Thymus (tissue), 11 donors: ENCODE data around the gene AGRP. TPM values are rescaled to one million over a fixed set of nuclear protein-coding genes. Genes with fewer than 3 reads are reported as not detected.
"Not testable (repeated sequence)": the region's sequence is repeated elsewhere in the genome, so short reads cannot be mapped to it uniquely, and the experiment has no call there.

ENCODE experiments used
- DNase-seq, 9 donors: peaks; one replicate each; pipeline ENCODE4 v3.0.0-alpha.2; 2013; ENCODE audit warnings: low spot score in 9 of 9, low read depth in 6 of 9, missing footprints in 1 of 9
- H3K27ac ChIP-seq, 2 donors: one replicate each; pipeline ENCODE4 v1.5.1; 2013; ENCODE audit warnings: control low read depth in 1 of 2, low read depth in 1 of 2, low read length in 1 of 2, mild to moderate bottlenecking in 1 of 2, moderate library complexity in 1 of 2
- H3K27me3 ChIP-seq, 2 donors: one replicate each; pipeline ENCODE4 v1.5.1; 2013; ENCODE audit warnings: low read length in 1 of 2; ENCODE audit not compliant: control insufficient read depth in 2 of 2, insufficient read depth in 1 of 2
- H3K36me3 ChIP-seq, 2 donors: one replicate each; pipeline ENCODE4 v1.5.1; 2013; ENCODE audit warnings: low read length in 1 of 2, mild to moderate bottlenecking in 1 of 2, moderate library complexity in 1 of 2; ENCODE audit not compliant: control insufficient read depth in 2 of 2, insufficient read depth in 2 of 2
- H3K4me1 ChIP-seq, 2 donors: one replicate each; pipeline ENCODE4 v1.5.1; 2013; ENCODE audit warnings: low read length in 2 of 2; ENCODE audit not compliant: control insufficient read depth in 2 of 2, insufficient read depth in 2 of 2
- H3K4me3 ChIP-seq, 2 donors: one replicate each; pipeline ENCODE4 v1.5.1; 2013; ENCODE audit warnings: low read length in 2 of 2, control low read depth in 1 of 2, mild to moderate bottlenecking in 1 of 2
- H3K9me3 ChIP-seq, 2 donors: one replicate each; pipeline ENCODE4 v1.5.1; 2013; ENCODE audit warnings: low read length in 1 of 2, mild to moderate bottlenecking in 1 of 2; ENCODE audit not compliant: control insufficient read depth in 2 of 2, insufficient read depth in 1 of 2
- WGBS: extraction: QIAGEN DNeasy Blood & Tissue Kit; methylation state at CpG from one replicate; pipeline ENCODE4 v1.1.7; 2013; 5-methylcytosine and 5-hydroxymethylcytosine counted together
- polyA plus RNA-seq: library from polyadenylated mRNA; stranded (reverse); fragments of 200-250 nt; gene quantifications from one replicate; pipeline ENCODE4 v1.2.3, GENCODE V29; 2013
- total RNA-seq: library from RNA; stranded (reverse); fragments of 120-200 nt; gene quantifications from one replicate; pipeline ENCODE4 v1.2.4, GENCODE V29; 2013
- donor health status: healthy.

Gene AGRP
- total and polyA plus RNA-seq, 2 donors, result 0.09 to 0.87 TPM

GRCh38 chr16:67513892-67514291, 30.5 kb upstream of the AGRP start:
- 95% methylated on average over 1 of the region's 1 CpG for WGBS
- H3K4me1 ChIP-seq, H3K36me3 ChIP-seq, H3K27ac ChIP-seq, H3K9me3 ChIP-seq, H3K27me3 ChIP-seq, H3K4me3 ChIP-seq, DNase-seq: not testable (repeated sequence)

DNA sequence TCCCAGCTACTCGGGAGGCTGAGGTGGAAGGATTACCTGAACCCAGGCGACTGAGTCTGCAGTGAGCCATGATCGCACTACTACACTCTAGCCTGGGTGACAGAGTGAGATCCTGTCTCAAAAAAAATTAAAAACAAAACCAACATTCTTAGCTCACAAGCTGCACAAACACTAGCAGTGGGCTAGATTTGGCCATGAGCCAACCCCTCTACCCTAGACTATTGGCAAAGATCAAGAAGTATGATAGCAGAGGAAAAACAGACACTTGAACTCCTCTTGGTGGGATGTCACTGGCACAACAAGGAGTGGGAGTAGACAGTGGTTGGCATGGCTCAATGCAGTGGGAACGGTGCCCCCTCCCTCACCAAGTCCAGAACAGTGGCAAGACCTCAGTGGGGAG, 25.7 kb upstream of the AGRP start:
- Histone ChIP-seq H3K4me3 (no peak overlapping the region), H3K27me3 (no peaks in the 10 kb centered on the region), H3K4me1 (no peaks in the 10 kb centered on the region), H3K36me3 (no peaks in the 10 kb centered on the region), H3K27ac (no peak overlapping the region), H3K9me3 (no peaks in the 10 kb centered on the region)
- 86% methylated on average over 4 of the region's 4 CpGs for WGBS
- DNase-seq, result no peak

DNA sequence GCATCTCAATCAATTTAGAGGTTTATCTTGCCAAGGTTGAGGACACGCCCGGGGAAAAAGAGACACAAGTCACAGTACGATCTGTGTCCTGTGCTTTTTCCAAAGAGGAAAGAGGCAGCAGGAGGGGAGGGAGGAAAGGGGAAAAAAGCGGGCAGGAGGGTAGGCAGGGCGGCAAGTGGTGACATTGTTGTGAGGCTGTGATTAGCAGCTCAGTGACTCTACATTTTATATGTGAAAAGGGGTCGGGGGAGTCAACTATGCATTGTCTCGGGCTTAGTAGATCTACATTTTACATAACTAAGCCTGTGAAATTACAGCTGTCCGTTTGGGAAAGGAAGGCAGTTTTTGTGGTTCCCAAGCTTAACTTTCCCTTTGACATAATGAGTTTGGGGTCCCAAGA, 23.1 kb upstream of the AGRP start:
- no peak overlapping the region for H3K27ac ChIP-seq
- no peak for DNase-seq
- no peak overlapping the region for H3K4me3 ChIP-seq
- H3K4me1 ChIP-seq, result no peaks in the 10 kb centered on the region
- H3K9me3 ChIP-seq, result no peaks in the 10 kb centered on the region
- H3K36me3 ChIP-seq, result peaks cover 0 to 3% of the 10 kb centered on the region in 2 donors
- H3K27me3 ChIP-seq, result no peaks in the 10 kb centered on the region
- WGBS, result 97% methylated on average over 8 of the region's 8 CpGs

DNA sequence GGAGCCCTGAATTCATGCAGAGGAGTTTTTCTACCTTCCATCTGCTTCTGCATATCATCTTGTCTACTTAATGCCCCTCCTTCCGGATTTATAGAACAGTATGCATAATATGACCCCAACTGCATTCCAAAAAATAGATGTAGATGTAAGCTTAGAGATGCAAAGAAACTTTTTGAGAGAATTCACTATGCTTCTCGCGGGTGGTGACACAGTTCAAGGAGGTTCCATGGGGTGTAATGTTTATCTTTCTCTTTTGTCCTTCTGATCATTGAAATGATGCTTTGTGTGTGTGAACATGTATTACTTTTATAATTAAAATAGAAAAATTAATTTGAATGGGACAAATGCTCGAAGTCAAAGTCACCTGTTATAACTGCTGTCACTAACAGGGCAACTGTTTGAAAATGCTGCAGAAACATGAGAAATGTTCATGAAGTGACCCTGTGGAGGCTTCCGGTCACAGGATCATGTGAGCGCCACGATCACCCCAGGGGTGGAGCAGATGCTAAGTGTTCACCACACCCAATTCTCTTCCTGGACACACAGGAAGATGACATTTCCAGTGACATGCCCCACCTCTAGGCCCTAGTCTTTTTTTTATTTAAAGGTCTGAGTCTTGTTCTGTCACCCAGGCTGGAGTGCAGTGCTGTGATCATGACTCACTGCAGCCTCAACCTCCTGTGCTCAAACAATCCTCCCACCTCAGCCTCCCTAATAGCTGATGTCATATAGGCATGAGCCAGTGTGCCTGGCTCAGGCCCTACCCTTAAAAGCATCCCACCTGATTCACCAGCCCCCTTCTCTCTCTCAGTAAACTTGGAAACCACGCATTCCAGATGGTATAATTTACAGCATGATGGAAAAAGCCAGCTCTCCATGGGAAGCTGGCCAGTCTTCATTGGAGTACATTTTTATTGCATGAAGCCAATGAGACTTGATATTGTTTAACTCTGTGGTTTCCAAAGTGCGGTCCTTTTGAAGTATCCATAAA, 21.0 kb upstream of the AGRP start:
- 93% methylated on average over 9 of the region's 9 CpGs for WGBS
- H3K4me3 ChIP-seq, result no peak overlapping the region
- no peak overlapping the region for H3K27ac ChIP-seq
- no peaks in the 10 kb centered on the region for H3K4me1 ChIP-seq
- no peaks in the 10 kb centered on the region for H3K9me3 ChIP-seq
- no peaks in the 10 kb centered on the region for H3K27me3 ChIP-seq
- peaks cover 0 to 5% of the 10 kb centered on the region in 2 donors for H3K36me3 ChIP-seq
- no peak for DNase-seq

GRCh38 chr16:67499106-67499505, 15.8 kb upstream of the AGRP start:
- Histone ChIP-seq H3K4me3 (no peak overlapping the region), H3K9me3 (no peaks in the 10 kb centered on the region), H3K36me3 (peaks cover 3 to 15% of the 10 kb centered on the region in 2 donors), H3K27ac (no peak overlapping the region), H3K27me3 (no peaks in the 10 kb centered on the region), H3K4me1 (no peaks in the 10 kb centered on the region)
- 96% methylated on average over 4 of the region's 4 CpGs for WGBS
- no peak for DNase-seq

DNA sequence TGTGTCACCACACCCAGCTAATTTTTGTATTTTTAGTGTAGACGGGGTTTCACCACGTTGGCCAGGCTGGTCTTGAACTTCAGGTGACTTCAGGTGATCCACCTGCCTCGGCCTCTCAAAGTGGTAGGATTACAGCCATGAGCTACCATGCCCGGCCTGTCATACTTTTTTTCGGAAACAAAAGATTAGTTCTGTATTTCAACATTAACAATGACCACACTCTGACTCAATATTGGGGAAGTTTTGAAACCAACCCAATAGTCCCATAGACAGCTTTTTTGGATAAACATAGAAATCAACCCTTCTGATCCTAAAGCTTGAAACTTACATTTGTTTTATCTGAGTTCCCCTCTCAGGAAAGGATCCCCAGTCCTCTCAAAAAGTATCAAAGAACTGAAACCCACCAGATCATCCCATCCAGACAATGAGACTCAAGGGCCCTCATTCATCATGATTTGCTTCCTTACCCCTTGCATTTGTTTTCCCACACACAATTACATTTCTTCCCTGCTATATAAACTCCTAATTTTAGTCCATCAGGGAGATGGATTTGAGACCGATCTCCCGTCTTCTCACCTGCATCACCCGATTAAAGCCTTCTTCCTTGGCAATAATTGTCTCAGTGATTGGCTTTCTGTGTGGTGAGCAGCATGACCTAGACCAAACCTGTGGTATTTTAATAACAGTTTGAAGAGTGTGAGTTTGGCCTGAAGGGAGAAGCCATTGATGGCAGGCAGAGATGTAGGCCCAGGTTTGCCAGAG, 7.2 kb upstream of the AGRP start:
- peaks cover 6 to 16% of the 10 kb centered on the region in 2 donors for H3K36me3 ChIP-seq
- no peaks in the 10 kb centered on the region for H3K27me3 ChIP-seq
- H3K4me1 ChIP-seq, result peaks cover 0 to 18% of the 10 kb centered on the region in 2 donors
- no peak overlapping the region for H3K27ac ChIP-seq
- 94% methylated on average over 8 of the region's 8 CpGs for WGBS
- no peaks in the 10 kb centered on the region for H3K9me3 ChIP-seq
- DNase-seq, result no peak
- H3K4me3 ChIP-seq, result no peak overlapping the region

DNA sequence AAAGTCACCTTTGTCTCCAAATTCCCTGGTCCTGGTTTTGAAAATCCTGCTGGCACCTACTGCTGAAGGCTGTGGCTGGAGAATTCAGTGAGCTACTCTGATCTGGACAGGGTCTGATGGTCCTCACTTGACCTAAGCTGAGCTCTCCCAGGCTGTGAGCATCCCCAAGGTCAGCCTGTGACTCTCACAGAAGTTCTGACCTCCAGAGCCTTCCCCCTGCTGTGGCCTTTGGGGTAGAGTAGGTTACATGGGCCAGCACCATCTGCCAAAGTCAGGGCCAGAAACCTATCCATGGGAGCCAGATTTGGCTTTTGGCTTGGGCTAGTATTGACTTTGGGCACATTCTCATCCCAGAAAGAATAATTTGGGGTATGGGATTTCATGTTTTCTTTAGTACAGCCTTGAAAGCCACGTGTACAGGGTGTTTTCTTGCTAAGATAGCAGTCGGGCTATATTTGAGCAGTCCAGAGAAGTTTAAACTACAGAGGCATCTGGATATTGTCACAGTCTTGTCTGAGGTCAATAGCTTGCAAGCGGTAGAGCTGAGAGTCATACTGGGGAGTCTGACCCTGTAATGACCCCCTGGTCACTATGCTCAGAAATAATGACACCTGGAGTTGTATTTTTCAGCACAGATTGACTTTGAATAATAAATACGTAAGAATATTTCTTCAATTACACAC, 6.2 kb upstream of the AGRP start:
- peaks cover 0 to 18% of the 10 kb centered on the region in 2 donors for H3K4me1 ChIP-seq
- WGBS, result 90% methylated on average over 4 of the region's 4 CpGs

DNA sequence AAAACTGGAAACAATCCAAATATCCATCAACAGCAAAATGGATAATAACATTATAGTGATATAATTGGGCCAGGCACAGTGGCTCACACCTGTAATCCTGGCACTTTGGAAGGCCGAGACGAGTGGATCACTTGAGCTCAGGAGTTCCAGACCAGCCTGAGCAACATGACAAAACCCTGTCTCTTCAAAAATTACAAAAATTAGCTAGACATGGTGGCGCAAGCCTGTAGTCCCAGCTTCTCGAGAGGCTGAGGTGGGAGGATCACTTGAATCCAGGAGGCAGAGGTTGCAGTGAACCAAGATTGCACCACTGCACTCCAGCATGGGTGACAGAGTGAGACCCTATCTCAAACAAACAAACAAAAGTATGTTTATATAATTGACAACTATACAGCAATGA, 4.2 kb upstream of the AGRP start:
- not testable (repeated sequence) for DNase-seq, H3K27me3 ChIP-seq, H3K4me3 ChIP-seq, H3K9me3 ChIP-seq, H3K27ac ChIP-seq
- Histone ChIP-seq H3K36me3 (peaks cover 18 to 23% of the 10 kb centered on the region in 2 donors), H3K4me1 (peaks cover 4 to 27% of the 10 kb centered on the region in 2 donors)
- WGBS, result 97% methylated on average over 4 of the region's 4 CpGs

More for the DNA sequence above, 6.2 kb upstream of the AGRP start:
- no peak overlapping the region for H3K4me3 ChIP-seq
- DNase-seq, result no peak
- H3K27me3 ChIP-seq, result no peaks in the 10 kb centered on the region
- no peaks in the 10 kb centered on the region for H3K9me3 ChIP-seq
- peak overlapping the region; percentile 56 to 83 for H3K27ac ChIP-seq
- peaks cover 14 to 24% of the 10 kb centered on the region in 2 donors for H3K36me3 ChIP-seq
